GM18526 (cell line): Measurements from ENCODE around the gene MAN2C1.

ENCODE experiments used
- POLR2A ChIP-seq: IDR thresholded peaks from 3 replicates; pipeline ENCODE4 v1.6.1; 2011; ENCODE audit not compliant: insufficient read length; ENCODE audit errors: extremely low read depth

MAN2C1 gene

DNA sequence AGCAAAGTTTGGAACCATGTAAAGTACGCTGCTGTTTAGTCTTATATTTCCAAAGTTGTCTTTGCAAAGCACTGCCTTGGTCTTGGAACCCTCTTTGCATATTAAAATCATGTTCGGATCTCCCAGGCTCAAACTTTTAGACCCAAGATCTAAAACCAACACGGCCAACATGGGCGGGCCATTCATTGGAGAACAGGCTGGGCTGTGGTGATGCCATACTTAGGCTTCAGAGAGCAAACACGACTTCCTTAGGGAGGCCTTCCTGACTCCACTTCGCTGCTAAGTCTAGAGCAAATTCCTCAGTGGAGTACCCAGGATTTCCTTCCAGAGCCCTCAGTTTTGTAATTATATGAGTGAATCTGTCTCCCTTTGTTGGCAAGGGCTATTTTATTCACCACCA is 3.5 kb downstream of the MAN2C1 start:
- TF ChIP-seq POLR2A: no peak

DNA sequence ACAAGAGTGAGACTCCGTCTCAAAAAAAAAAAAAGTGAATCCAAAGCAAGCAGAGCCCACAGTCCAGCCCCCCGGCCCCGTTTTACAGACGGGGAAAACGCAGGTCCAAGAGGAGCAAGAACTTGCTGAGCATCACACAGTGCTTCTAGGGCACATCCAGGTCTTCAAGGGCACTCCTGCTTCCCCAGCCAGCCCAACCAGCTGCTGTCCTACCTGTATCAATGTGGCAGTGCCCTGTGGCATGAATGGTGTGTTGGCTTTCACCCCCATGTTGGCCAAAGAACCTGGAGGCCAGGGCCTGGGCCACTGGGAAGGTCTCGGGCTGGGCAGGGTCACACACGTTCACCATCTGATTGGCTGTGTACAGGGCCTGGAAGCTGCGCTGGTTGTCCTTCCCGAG is 4.6 kb downstream of the MAN2C1 start:
- no peak for TF ChIP-seq POLR2A

DNA sequence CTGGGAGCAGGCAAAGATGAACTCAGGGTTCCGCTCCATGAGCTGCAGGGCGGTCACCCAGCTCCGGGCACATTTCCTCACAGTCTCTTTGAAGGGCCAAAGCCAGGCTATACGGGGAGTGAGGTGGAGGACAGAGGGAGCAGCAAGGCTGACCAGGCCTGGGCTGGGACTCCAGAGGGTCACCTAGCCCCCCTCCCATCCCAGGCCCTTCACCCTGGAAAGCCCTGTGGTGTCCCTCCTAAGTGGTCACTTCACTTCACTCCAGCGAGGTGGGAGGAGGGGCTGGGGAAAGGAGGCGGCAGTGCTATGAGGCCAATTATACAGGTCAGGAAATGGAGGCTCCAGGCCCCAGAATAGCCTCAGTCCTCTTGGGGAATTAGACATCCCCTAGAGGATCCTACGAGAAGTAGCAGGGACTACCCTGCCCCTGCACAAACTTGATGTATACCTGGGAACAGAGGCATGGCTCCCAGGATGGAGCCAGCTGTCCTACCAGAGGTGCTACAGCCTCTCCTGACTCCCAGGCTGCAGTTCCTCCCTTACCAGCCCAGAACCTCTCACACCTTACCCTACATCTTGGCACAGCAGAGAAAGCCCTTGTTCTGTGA is 5.7 kb downstream of the MAN2C1 start:
- TF ChIP-seq POLR2A: no peak

DNA sequence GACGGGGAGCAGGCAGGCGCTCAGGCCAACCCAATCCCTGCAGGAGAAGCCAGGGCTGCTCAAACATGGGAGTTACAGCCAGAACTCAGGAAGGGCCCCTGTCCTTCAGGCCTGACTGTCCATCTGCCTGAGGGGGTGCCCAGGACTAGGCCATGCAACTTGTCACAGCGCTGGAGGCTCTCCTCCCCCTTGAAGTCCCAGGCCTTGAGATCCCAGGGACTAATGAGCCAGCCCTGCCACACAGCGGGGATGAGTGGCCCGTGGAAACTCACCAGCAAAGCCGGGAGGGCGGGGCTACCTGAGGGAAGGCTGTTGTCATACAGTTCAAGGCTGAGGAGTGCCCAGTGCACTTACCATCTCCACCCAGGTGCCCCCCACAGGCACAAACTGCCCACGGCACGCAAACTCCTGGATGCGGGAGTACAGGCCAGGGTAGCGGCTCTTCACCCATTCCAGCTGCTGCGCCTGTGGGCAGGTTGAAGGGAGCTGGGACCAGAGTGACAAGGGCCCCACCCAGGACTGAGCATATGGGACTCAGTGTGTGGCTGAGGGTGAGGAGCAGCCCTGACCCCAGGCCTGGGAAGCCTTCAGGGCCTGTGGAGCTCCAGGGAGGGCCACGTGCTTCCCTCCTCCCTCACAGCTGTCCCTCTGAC is 6.3 kb downstream of the MAN2C1 start:
- TF ChIP-seq POLR2A: no peak

DNA sequence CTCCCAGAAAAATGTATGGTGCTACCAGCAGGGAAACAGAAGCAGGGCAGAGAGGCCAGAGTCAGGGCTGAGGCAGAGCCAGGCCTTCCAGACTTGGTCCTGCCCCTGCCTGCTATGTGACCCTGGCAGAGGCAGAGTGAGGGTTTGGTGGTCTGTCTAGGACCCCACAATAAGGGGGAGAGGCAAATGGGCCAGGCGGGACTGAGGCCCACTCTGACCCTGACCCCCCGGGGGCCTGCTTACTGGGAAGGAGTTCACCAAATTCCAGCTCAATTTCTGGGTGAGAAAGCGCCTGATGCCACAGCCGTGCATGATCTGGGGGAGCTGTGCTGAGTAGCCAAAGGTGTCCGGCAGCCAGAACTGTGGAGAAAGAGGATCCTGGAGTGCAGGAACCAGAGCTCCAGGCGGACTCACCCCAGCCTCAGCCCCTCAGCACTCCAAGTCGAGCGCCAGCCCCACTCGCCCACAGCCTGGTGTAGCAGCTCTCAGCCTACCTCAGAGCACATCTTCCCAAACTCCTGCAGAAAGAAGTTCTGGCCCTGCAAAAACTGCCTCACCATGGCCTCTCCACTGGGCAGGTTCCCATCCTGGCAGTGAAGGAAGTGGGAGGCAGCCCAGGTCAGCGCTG is 6.9 kb downstream of the MAN2C1 start:
- TF ChIP-seq POLR2A: no peak

DNA sequence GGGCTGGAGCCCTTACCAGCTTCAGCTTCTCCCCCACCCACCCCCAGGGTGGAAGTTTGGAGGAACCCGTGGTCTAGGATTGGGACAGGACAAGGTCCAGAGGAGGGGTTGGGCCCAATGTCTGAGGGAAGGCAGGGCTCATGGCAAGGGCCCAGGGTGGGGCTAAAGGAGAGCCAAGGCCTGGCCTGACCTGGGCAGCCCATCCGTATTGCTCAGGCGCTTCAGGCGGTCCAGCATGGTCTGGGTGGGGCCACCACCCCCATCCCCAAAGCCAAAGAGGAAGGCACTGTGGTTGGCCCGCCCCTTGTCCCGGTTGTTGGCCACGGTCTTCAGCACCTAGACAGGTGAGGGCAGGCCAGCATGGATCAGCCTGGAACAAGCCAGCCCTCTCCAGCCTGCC is 7.6 kb downstream of the MAN2C1 start:
- TF ChIP-seq POLR2A: no peak

DNA sequence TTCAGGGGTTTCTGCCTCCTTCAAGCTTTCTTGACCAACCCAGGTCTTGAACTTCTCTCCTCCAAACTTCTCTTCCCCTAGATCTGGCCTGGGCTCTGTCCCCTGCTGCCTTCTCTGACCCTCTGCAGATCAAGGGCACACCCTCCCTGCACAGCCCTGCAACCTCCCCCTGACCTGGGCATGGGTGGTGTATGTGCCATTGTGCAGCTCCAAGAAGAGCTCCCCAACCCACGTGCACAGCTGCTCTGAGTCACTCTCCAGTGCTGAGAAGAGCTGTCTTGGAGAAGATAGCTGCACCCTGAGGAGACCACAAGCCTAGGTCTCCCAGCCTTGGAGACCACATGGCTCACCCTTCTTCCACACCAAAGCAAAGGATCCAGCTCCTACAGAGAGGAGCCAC is 8.0 kb downstream of the MAN2C1 start:
- no peak for TF ChIP-seq POLR2A

DNA sequence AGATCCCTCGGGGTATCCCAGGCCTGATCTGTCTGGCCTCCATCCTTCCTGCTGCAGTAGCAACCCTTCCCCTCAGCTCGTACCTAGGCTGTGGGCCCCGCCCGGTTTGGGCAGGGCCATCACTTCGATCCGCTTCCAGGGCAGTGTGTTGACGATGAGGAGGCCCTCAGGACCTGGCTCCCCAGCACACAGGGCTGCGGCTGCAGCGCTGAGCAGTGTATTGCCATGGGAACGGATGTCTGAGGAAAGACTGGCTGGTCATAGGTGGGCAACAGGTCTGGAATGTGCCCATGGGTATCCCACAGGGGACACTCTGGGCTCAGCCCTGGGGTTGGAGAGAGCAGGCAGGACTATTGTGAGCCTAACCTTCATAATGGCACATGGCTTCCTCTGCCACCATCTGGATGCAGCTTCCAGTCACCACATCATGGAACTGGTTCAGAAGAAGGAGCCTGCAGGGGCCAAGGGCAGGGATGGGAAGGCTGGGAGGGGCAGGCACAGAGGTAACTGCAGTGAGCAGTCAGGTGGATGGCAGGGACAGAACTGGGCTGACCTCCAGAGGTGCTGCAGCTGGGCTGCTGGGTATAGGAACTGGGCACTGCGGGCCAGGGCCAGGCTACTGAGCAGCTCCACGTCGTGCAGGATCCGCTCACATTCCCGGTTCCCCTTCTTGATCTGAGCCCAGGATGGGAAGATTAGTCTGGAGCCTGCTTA is 8.7 kb downstream of the MAN2C1 start:
- TF ChIP-seq POLR2A: no peak

DNA sequence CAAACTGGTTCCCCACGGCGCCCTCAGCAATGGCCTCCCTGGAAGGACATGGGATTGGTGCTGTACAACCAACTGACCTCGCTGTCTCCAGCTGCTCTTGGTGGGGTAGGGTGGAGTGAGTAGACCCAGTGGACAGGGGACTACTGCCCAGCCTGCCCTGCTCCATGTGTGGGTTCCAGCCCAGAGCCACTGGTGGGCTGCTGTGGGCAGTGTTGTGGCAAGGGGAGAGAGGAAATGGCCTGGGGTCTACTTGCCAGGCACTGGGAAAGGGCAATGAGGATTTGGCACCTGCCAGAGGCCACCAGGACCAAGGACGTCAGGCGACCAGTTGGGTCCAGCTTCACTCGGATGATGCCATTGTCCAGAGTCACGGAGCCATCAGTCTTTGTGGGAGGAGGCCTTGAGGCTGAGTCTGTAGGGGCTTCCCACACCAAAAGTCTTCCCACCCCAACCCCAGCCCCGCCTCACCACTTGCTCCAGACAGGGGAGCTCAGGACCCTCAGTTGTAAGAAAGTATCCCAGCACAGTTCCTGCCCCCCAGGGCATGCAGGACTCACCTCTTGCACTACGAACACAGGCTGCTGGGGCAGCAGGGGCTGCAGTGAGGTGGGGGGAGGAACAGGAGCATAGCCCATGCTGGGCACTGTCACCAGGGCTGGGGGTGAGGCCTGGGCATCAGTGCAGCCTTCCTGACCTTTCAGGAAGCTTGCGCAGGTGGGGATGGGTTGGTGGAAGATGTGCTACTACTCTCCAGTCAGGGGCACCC is 9.5 kb downstream of the MAN2C1 start:
- TF ChIP-seq POLR2A: no peak

DNA sequence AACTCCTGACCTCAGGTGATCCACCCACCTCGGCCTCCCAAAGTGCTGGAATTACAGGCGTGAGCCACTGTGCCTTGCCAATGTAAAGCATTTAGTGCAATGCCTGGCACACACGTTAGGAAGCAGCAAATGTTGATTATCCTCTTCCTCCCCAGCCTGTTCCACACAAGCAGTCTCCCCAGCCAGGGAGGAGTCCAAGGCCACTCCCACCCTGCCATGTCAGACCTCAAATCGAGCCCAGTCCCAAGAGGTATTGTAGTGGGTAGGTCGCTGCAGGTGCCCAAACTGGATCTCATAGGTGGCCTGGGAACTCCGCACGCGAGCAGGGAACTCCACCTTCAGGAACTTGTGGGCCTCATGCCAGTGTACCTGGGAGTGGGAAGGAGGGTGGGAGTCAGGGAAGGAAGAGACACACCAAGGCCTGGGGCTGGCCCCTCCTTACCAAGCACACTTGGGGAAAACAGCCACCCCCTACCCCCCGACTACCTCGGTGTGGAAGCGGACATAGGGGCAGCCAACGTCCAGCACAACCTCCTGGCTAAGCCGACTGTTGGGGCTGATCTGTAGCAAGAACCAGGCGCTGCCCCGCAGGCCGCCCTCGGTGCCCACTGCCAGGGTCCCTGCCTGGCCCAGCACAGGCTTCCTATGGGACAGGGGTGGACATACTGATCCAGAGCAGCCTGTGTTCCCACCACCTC is 10.3 kb downstream of the MAN2C1 start:
- no peak for TF ChIP-seq POLR2A

DNA sequence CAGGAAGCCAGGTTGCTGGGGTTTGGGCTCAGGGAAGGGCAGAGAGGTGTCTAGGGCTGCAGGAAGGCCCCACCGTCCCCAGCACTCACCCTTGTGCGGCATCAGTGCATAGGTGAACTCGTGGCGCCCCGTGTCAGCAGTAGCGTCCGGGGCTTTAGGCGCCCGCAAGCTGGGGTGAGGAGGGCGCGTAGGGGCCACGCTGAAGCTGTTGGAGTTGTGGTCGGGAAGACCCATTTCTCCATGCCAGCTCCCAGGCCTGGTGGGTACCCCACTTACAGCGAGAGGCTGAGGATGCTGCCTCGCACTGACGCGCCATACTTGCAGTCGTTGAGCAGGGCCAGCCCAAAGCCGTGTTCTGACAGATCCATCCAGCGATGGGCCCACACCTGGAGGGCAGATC is 11.9 kb downstream of the MAN2C1 start:
- TF ChIP-seq POLR2A: no peak

DNA sequence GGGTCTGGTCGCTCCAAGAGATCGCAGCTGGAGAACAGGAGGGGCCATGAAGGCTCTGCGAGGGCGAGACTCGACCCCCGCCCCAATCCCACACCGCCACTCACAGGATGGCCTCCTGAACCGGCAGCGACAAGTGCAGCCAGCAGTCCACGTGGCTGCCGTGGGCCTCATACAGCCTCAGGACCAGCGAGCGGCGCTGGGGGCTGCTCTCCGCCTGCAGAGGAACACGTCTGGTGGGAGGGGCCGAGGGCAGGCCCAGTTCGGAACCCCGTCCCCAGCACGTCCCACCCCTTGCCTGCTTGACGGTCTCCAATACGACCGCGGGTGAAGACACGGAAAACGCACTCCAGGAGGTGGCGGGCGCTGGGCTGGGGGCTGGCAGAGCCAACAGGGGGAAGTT is 12.4 kb downstream of the MAN2C1 start:
- TF ChIP-seq POLR2A: no peak

DNA sequence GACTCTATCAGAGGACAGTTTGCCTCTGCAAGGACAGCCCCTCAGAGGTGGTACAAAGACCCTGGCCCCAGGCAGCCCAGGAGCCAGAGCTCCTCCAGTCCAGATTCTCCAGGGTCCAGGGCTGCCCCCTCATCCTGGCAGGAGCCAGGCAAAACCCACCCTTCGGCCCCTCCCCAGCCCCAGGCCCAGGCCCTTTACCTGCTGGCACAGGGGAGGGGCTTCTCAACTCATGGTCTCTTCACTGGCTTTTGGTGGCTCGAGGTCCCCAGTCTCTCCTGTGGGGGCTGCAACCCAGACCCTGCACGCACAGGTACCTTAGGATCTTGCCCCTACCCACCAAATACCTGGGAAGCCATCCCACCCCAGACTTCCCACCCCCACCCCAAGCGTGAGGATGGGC is 13.0 kb downstream of the MAN2C1 start:
- no peak for TF ChIP-seq POLR2A

DNA sequence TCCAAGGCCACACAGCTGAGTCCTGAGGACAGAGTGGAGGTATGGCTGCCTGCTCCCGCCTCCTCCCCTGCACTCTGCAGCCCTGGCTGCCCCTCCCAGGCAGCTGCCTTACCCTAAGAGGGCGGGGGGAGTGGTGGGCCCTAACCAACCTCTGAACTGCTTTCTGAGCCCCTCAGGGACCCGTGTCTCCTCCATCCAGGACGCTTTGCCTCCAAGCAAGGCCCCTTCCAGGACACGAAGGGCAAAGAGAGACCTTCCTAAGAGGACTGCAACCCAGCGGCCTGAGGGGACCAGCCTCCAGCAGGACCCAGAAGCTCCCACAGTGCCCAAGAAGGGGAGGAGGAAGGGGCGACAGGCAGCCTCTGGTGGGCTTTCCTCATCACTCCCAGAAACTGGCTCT is 14.0 kb downstream of the MAN2C1 start:
- TF ChIP-seq POLR2A: no peak

DNA sequence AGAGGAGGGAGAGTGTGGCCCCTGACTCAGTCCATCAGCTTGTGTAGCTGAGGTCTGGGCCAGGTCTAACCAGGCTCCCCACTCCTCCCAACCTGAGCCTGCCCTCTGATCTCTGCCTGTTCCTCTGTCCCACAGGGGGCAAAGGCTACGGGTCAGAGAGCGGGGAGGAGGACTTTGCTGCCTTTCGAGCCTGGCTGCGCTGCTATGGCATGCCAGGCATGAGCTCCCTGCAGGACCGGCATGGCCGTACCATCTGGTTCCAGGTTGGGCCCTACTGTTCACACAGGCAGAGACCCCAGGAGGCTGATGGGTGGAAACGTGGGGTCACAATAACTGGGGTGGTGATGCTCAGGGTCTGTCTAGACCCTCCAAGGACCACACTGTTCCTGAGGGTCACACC is 14.8 kb downstream of the MAN2C1 start:
- TF ChIP-seq POLR2A: no peak
